NCI-H2196 treated with DMSO at 0.1 percent for 48 hours (cell line): Measurements from ENCODE around the gene FGF16.
"Not testable (repeated sequence)": the region's sequence is repeated elsewhere in the genome, so short reads cannot be mapped to it uniquely, and the experiment has no call there.

Source experiments
- DNase-seq: peaks from one replicate; lab custom pipeline; 2025; ENCODE audit not compliant: unreplicated experiment; lab: John Stamatoyannopoulos, UW

The FGF16 gene

GRCh38 chrX:77446029-77446585 is 1.1 kb upstream of the FGF16 start:
- DNase-seq = no peak

GRCh38 chrX:77447653-77448569 is 722 bp downstream of the FGF16 start:
- no peak for DNase-seq

- no peak for DNase-seq
Measured at GRCh38 chrX:77450415-77450814, 3.2 kb downstream of the FGF16 start.

- DNase-seq = no peak
Measured at GRCh38 chrX:77450996-77451395, 3.8 kb downstream of the FGF16 start.

- no peak for DNase-seq
Measured at GRCh38 chrX:77453190-77453589, 6.0 kb downstream of the FGF16 start.

GRCh38 chrX:77455437-77455836 is 8.2 kb downstream of the FGF16 start:
- no peak for DNase-seq

GRCh38 chrX:77484045-77484444 is 36.9 kb downstream of the FGF16 start:
- DNase-seq = no peak

GRCh38 chrX:77493677-77494553 is 46.7 kb downstream of the FGF16 start:
- DNase-seq = no peak

GRCh38 chrX:77500164-77500563 is 53.0 kb downstream of the FGF16 start:
- not testable (repeated sequence) for DNase-seq

GRCh38 chrX:77502951-77503525 is 55.8 kb downstream of the FGF16 start:
- DNase-seq = no peak

GRCh38 chrX:77505227-77505626 is 58.0 kb downstream of the FGF16 start:
- DNase-seq = no peak
